Calu3 (cell line): ENCODE results near the gene TMEM238. TPM values are rescaled to one million over a fixed set of nuclear protein-coding genes. Genes with fewer than 3 reads are reported as not detected.
A peak's percentile ranks its signal among the peaks of the same experiment; 100 is the strongest.

ENCODE experiments used
- Bru-seq: library from RNA; stranded (reverse); fragments of 400-500 nt; gene quantifications from one replicate; lab custom pipeline; 2021; lab: Mats Ljungman, UMichigan
- BruChase-seq, 2 experiments: library from RNA; stranded (reverse); fragments of 400-500 nt; gene quantifications; one replicate each; lab custom pipeline; 2021; lab: Mats Ljungman, UMichigan
- BruUV-seq: library from RNA; stranded (reverse); fragments of 400-500 nt; replicated peaks from 2 replicates; lab custom pipeline; 2021; lab: Mats Ljungman, UMichigan
- CTCF ChIA-PET: fragments of 300-600 bp; sonication (Branson Sonifier 250); formaldehyde crosslinking; loops from one replicate; lab custom pipeline; 2022; ENCODE audit warnings: antibody characterized with exemption; lab: Charles Lee
- DNase-seq: peaks from one replicate; pipeline ENCODE4 v3.0.0; 2022
- H3K27ac Mint-ChIP-seq: one replicate; pipeline ENCODE4 v1.8.0; 2022; ENCODE audit warnings: mixed read lengths; ENCODE audit not compliant: unreplicated experiment
- H3K27me3 Mint-ChIP-seq: one replicate; pipeline ENCODE4 v1.8.0; 2022; ENCODE audit warnings: mixed read lengths; ENCODE audit not compliant: unreplicated experiment
- H3K36me3 Mint-ChIP-seq: one replicate; pipeline ENCODE4 v1.8.0; 2022; ENCODE audit warnings: mild to moderate bottlenecking, moderate library complexity, mixed read lengths; ENCODE audit not compliant: insufficient read depth, unreplicated experiment
- H3K4me1 Mint-ChIP-seq: one replicate; pipeline ENCODE4 v1.8.0; 2022; ENCODE audit warnings: mild to moderate bottlenecking, low read depth, mixed read lengths; ENCODE audit not compliant: unreplicated experiment
- H3K4me3 Mint-ChIP-seq: one replicate; pipeline ENCODE4 v1.8.0; 2022; ENCODE audit warnings: mild to moderate bottlenecking, low read depth, moderate library complexity, mixed read lengths; ENCODE audit not compliant: unreplicated experiment
- H3K9me3 Mint-ChIP-seq: one replicate; pipeline ENCODE4 v1.8.0; 2022; ENCODE audit warnings: low read depth, mixed read lengths; ENCODE audit not compliant: unreplicated experiment
- intact Hi-C: fragments of 100-400 bp; cut with micrococcal nuclease; formaldehyde crosslinking; loops from one replicate; pipeline ENCODE4 v1.10.0; 2022; ENCODE audit not compliant: unreplicated experiment
- long read RNA-seq: library from polyadenylated mRNA; stranded (forward); transcript quantifications from one replicate; pipeline ENCODE4 v2.0.0, GENCODE V29; 2022
- total RNA-seq: library from RNA; stranded (reverse); gene quantifications from 2 replicates; pipeline ENCODE4 v1.2.3, GENCODE V29; 2022
- TF ChIP-seq, protein P1 (sequence below): fragments of 200-600 bp; IDR thresholded peaks from one replicate; pipeline ENCODE4 v1.8.0; 2022; ENCODE audit warnings: antibody characterized with exemption; ENCODE audit not compliant: unreplicated experiment

Gene TMEM238, protein sequence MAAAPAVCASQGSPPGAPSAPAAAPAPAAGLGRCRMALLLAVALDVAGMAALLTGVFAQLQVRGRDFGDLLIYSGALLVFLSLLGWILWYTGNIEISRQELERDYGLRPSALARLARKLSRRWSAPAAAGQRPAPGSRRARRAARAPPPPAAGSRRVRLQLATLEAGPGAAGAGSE
- total RNA-seq (38.8 and 49.4 TPM in 2 replicates), Bru-seq, nascent RNA (percentile 57 among the genes with signal in this experiment), BruChase-seq, experiment 1, labeled RNA remaining after a 6-hour chase (percentile 61 among the genes with signal in this experiment), BruChase-seq, experiment 2, labeled RNA remaining after a 2-hour chase (percentile 82 among the genes with signal in this experiment)
- long read RNA-seq, transcript TMEM238-201 (2 exons, 1,000 nt), result major isoform, 313 of 316 reads
- long read RNA-seq, partial matches to known transcripts, result 2 of 316 reads
- long read RNA-seq, other reads (novel, unspliced or antisense), result 1 of 316 reads

DNA sequence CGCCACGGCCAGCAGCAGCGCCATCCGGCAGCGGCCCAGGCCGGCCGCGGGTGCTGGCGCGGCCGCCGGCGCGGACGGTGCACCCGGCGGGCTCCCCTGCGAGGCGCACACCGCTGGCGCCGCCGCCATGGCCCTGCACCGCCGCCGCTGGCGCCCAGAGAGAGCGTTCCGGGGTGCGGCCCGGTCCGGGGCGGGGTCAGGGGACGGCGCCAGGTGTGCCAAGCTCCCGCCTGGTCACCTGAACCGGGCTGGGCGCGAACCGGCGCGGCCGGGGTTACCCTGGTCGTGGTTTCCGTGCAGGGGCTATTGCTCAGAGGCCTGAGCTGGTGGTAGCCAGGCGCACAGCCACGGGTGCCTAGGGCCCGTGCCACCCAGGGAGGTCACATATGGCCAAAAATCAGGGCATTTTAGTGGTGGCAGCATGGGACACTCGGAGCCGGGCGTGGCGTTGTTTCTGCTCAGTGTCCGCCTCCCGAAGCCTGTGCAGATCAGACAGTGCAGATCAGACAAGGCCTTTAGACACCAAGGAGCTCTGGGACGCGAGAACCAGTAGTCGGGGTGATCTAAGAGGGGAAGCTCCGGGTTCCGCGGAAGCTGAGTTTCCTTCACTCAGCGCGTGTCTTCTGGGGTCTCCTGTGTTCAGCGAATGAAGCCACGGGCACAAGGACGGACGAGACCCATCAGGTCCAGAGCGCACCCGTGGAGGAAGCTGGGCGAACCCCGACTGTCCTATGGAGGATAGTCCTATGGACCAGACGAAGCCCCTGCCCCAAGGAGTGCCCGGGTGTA, at the start of gene TMEM238:
TMEM238 (minus strand) TSS at position 162 of the 789 bp plus-strand sequence; CDS start at position 129, 33 bp downstream.
- intact Hi-C loops, result loop anchor here (5.0 to 10.0 kb wide), 4 partner anchors 47 to 250 kb away; partner anchors contain the start of genes KMT5C and TNNT1
- peaks cover 80% of the 10 kb centered on the region for H3K36me3 Mint-ChIP-seq
- peak; percentile 83 for DNase-seq
- TF ChIP-seq, protein P1, sequence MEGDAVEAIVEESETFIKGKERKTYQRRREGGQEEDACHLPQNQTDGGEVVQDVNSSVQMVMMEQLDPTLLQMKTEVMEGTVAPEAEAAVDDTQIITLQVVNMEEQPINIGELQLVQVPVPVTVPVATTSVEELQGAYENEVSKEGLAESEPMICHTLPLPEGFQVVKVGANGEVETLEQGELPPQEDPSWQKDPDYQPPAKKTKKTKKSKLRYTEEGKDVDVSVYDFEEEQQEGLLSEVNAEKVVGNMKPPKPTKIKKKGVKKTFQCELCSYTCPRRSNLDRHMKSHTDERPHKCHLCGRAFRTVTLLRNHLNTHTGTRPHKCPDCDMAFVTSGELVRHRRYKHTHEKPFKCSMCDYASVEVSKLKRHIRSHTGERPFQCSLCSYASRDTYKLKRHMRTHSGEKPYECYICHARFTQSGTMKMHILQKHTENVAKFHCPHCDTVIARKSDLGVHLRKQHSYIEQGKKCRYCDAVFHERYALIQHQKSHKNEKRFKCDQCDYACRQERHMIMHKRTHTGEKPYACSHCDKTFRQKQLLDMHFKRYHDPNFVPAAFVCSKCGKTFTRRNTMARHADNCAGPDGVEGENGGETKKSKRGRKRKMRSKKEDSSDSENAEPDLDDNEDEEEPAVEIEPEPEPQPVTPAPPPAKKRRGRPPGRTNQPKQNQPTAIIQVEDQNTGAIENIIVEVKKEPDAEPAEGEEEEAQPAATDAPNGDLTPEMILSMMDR, result no peak
- CTCF ChIA-PET, result interaction anchor here (0.5 to 2.0 kb wide), 14 partner anchors 16 to 270 kb away, joined by 3 to 10 read pairs (median 5); partner anchors contain the start of genes DNAAF3, HSPBP1, KMT5C and PPP6R1
- peak within 1 kb of the TSS; percentile 97 for H3K27ac Mint-ChIP-seq
- H3K4me3 Mint-ChIP-seq, result peak within 1 kb of the TSS; percentile 91
- H3K9me3 Mint-ChIP-seq, result no peaks in the 10 kb centered on the region
- BruUV-seq, result no TSS peak
- H3K4me1 Mint-ChIP-seq, result peaks cover 41% of the 10 kb centered on the region
- no peaks in the 10 kb centered on the region for H3K27me3 Mint-ChIP-seq

DNA sequence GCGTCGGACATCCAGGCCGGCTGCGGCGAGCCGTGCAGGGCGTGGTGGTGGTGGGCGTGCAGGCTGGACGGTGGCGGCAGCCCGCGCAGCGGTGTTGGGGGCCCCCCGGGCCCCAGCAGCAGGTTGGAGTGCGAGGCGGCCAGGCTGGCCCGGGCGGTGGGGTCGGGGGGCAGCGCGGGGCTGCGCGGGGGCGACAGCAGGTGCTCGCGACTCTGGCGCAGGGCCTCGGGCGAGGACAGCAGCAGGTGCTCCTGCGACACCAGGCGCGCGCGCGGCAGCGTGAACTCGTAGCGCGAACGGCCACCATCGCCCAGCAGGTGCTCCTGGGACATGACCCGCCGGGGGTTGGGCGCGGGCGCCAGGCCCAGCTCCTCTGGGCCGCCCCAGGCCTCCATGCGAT, 49.2 kb upstream of the TMEM238 start:
- Mint-ChIP-seq H3K9me3 (no peaks in the 10 kb centered on the region), H3K27me3 (peaks cover 31% of the 10 kb centered on the region), H3K4me3 (no peak overlapping the region), H3K36me3 (no peaks in the 10 kb centered on the region), H3K4me1 (no peaks in the 10 kb centered on the region), H3K27ac (no peak overlapping the region)
- intact Hi-C loops, result no loop called here
- DNase-seq, result no peak
- TF ChIP-seq, protein P1, result no peak
- no TSS peak for BruUV-seq
- CTCF ChIA-PET, result no interaction called here

DNA sequence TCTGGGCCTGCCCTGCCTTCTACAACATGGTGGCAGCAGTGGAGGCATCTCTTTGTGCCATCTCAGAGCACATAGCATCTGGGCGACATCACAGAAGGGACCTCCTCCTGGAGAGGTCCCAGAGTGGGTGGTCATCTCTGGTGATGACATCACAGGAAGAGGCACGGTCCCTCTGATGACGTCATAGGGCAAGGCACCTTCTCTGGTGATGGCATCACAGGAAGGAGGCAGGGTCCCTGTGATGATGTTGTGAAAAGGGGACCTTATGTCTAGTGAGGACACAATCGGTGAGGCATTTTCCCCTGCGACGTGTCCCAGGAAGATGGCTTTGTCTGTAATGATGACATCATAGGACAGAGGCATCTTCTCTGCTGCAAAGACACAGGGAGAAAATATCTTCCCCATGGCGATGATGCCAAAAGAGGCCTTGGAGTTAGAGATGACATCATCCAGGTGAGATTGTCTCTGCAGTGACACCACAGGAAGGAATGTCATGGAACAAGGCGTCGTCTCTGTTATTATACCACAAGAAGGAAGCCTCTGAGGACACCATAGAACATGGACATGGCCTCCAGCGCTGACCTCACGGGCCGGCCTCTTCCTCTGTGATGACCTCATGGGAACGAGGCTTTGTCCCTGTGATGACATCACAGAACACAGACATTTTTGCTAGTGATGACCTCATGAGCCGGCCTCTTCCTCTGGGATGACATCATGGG, 48.3 kb upstream of the TMEM238 start:
- CTCF ChIA-PET, result no interaction called here
- intact Hi-C loops, result no loop called here
- no TSS peak for BruUV-seq
- Mint-ChIP-seq H3K4me3 (no peak overlapping the region), H3K27ac (no peak overlapping the region), H3K36me3 (no peaks in the 10 kb centered on the region), H3K27me3 (peaks cover 35% of the 10 kb centered on the region), H3K9me3 (no peaks in the 10 kb centered on the region), H3K4me1 (no peaks in the 10 kb centered on the region)
- TF ChIP-seq, protein P1, result no peak
- DNase-seq, result no peak

DNA sequence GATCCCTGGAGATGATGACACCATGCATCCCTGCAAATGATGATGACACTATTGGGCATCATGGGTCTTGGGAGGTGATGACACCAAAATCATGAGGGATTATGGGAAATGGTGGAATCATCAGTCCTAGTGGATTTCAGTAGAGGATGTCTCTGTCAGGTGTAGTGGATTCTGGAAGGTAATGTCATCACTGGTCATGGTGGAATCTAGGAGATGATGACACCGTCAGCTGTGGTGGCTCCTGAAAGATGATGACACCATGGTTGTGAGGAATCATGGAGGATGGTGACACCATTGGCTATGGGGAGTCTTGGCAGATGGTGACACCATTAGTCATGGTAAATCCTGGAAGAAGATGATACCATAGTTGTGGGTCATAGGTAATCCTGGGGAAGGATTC, 47.1 kb upstream of the TMEM238 start:
- Mint-ChIP-seq H3K9me3 (no peaks in the 10 kb centered on the region), H3K4me3 (no peak overlapping the region), H3K27me3 (peaks cover 42% of the 10 kb centered on the region), H3K27ac (no peak overlapping the region), H3K36me3 (no peaks in the 10 kb centered on the region), H3K4me1 (no peaks in the 10 kb centered on the region)
- CTCF ChIA-PET, result interaction anchor here (0.5 kb wide), 1 partner anchor 75 kb away, joined by 3 read pairs; no protein-coding TSS in a partner anchor
- TF ChIP-seq, protein P1, result no peak
- DNase-seq, result no peak
- intact Hi-C loops, result no loop called here
- BruUV-seq, result no TSS peak
